HG03558 (cell line): Measurements from ENCODE around the gene MDGA2.
"Not testable (repeated sequence)": the region's sequence is repeated elsewhere in the genome, so short reads cannot be mapped to it uniquely, and the experiment has no call there.

Experiments
- ATAC-seq: cut with Tn5 transposase; IDR thresholded peaks from one replicate; pipeline ENCODE4 v1.9.1; 2021; ENCODE audit warnings: moderate number of reproducible peaks; ENCODE audit not compliant: unreplicated experiment; ENCODE audit errors: extremely low read depth

MDGA2 gene

GRCh38 chr14:47012533-47013280 lies 662.7 kb downstream of the MDGA2 start:
- ATAC-seq, result no peak

- no peak for ATAC-seq
These were observed 665.8 kb downstream of the MDGA2 start for GRCh38 chr14:47009615-47010014.

- no peak for ATAC-seq
These were observed 666.7 kb downstream of the MDGA2 start for GRCh38 chr14:47008732-47009131.

- no peak for ATAC-seq
These were observed 675.7 kb downstream of the MDGA2 start for GRCh38 chr14:46999661-47000060.

- ATAC-seq, result no peak
These were observed 685.8 kb downstream of the MDGA2 start for GRCh38 chr14:46989566-46989965.

- ATAC-seq, result no peak
These were observed 687.1 kb downstream of the MDGA2 start for GRCh38 chr14:46988312-46988711.

GRCh38 chr14:46985529-46986380 lies 689.6 kb downstream of the MDGA2 start:
- ATAC-seq, result no peak

GRCh38 chr14:46973295-46973694 lies 702.1 kb downstream of the MDGA2 start:
- ATAC-seq, result no peak

GRCh38 chr14:46964378-46964777 lies 711.0 kb downstream of the MDGA2 start:
- ATAC-seq, result no peak

GRCh38 chr14:46951103-46951502 lies 724.3 kb downstream of the MDGA2 start:
- ATAC-seq, result no peak

GRCh38 chr14:46940611-46941010 lies 734.8 kb downstream of the MDGA2 start:
- ATAC-seq, result no peak

GRCh38 chr14:46920542-46920941 lies 754.9 kb downstream of the MDGA2 start:
- no peak for ATAC-seq

- ATAC-seq, result not testable (repeated sequence)
These were observed 759.9 kb downstream of the MDGA2 start for GRCh38 chr14:46915539-46915938.

- no peak for ATAC-seq
These were observed 772.6 kb downstream of the MDGA2 start for GRCh38 chr14:46902837-46903236.

GRCh38 chr14:46894476-46894875 lies 780.9 kb downstream of the MDGA2 start:
- no peak for ATAC-seq

- no peak for ATAC-seq
These were observed 788.3 kb downstream of the MDGA2 start for GRCh38 chr14:46887144-46887543.

- ATAC-seq, result no peak
These were observed 789.8 kb downstream of the MDGA2 start for GRCh38 chr14:46885566-46885965.

GRCh38 chr14:46861753-46862152 lies 813.7 kb downstream of the MDGA2 start:
- no peak for ATAC-seq

GRCh38 chr14:46840944-46841720 lies 834.3 kb downstream of the MDGA2 start:
- no peak for ATAC-seq

GRCh38 chr14:46820291-46820690 lies 855.1 kb downstream of the MDGA2 start:
- no peak for ATAC-seq

GRCh38 chr14:46819117-46819516 lies 856.3 kb downstream of the MDGA2 start:
- ATAC-seq, result no peak
